CMK (cell line): ENCODE data around the gene NANOS1.

Experiments used
- DNase-seq: peaks from one replicate; pipeline ENCODE4 v3.0.0-alpha.2; 2010; ENCODE audit warnings: low read depth

The NANOS1 gene

GRCh38 chr10:119060107-119060506 is 30.6 kb downstream of the NANOS1 start:
- no peak for DNase-seq

GRCh38 chr10:119061352-119061751 is 31.8 kb downstream of the NANOS1 start:
- DNase-seq, result no peak

- DNase-seq, result no peak
These were observed 32.4 kb downstream of the NANOS1 start for GRCh38 chr10:119061926-119062325.

GRCh38 chr10:119070395-119071165 is 41.1 kb downstream of the NANOS1 start:
- DNase-seq, result no peak

- no peak for DNase-seq
These were observed 44.1 kb downstream of the NANOS1 start for GRCh38 chr10:119073584-119073983.

- DNase-seq, result no peak
These were observed 49.1 kb downstream of the NANOS1 start for GRCh38 chr10:119078422-119079179.

- no peak for DNase-seq
These were observed 50.3 kb downstream of the NANOS1 start for GRCh38 chr10:119079599-119080520.

GRCh38 chr10:119080521-119081259 is 51.2 kb downstream of the NANOS1 start, which contains the start of gene EIF3A:
Gene EIF3A (minus strand): TSS chr10:119080817. CDS start chr10:119080676, 141 bp downstream.
- DNase-seq, result peak; percentile 76
